Measurements from ENCODE around the gene DHRS11.

Gene DHRS11

GRCh38 chr17:36650096-36650775 lies 58.6 kb downstream of the DHRS11 start:
- TF ChIP-seq CTCF (IDR thresholded peaks at IDR 0.05; ENCODE audit: insufficient read depth, low read depth, low read length, missing control alignments) = no peak
- no peak overlapping the region for H3K4me3 ChIP-seq (ENCODE audit: low read length)
- DNase-seq (ENCODE audit: low read depth) = no peak

Measured in epithelial cell of esophagus (primary cell).